ENCODE results near the gene TMPRSS11D. TPM values are rescaled to one million over a fixed set of nuclear protein-coding genes. Genes with fewer than 3 reads are reported as not detected.
A peak's percentile ranks its signal among the peaks of the same experiment; 100 is the strongest.

The TMPRSS11D gene
- total and polyA plus RNA-seq, 2 donors (not counting 1 experiment from before 2014, with no cell fraction given) = not detected

DNA sequence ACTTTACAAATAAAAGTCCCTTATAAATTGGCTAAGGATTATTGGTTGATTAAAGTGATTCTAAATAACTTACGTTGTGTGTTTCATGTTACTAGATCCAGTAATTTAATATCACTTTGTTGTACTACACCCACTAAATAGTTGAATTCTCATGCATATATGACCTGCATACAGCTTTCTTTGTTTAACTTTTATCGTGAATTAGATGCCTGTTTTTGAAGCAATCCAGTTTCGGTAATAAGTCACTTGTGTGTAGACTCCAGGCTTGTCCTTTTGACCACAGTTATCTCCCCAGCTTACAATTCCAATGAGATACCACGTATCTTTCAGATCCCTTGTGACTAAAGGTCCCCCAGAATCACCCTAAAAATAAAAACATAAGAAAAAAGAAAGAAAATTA is 27.3 kb upstream of the TMPRSS11D start:
- Histone ChIP-seq H4K20me1 (ENCODE audit: control insufficient read depth, extremely low read depth, insufficient read depth, low read length) (no peaks in the 10 kb centered on the region), H3K79me2 (ENCODE audit: control insufficient read depth, insufficient read depth, low read length) (no peaks in the 10 kb centered on the region), H3K9ac (ENCODE audit: insufficient read depth, low read length) (no peak overlapping the region), H3K4me1 (ENCODE audit: control insufficient read depth, extremely low read depth, insufficient read depth, low read length) (no peaks in the 10 kb centered on the region), H3K27me3 (ENCODE audit: control insufficient read depth, insufficient read depth, low read length) (no peaks in the 10 kb centered on the region), H3K27ac (ENCODE audit: insufficient read depth, low read length) (no peak overlapping the region), H2AFZ (ENCODE audit: low read length) (no peak overlapping the region), H3K4me3 (replicated peaks in 1 of 4; ENCODE audit: control extremely low read depth in 1 of 4, insufficient read depth in 1 of 4, low read depth in 3 of 4, low read length in 4 of 4) (no peak overlapping the region), H3K9me3 (ENCODE audit: control insufficient read depth, insufficient read depth, low read depth, low read length) (no peaks in the 10 kb centered on the region), H3K4me2 (ENCODE audit: extremely low read depth, insufficient read depth, low read length) (no peak overlapping the region), H3K36me3 (ENCODE audit: control insufficient read depth, insufficient read depth, low read length) (no peaks in the 10 kb centered on the region)
- no peak for DNase-seq (ENCODE audit: low read depth in 2 of 2)
- TF ChIP-seq, protein P1, sequence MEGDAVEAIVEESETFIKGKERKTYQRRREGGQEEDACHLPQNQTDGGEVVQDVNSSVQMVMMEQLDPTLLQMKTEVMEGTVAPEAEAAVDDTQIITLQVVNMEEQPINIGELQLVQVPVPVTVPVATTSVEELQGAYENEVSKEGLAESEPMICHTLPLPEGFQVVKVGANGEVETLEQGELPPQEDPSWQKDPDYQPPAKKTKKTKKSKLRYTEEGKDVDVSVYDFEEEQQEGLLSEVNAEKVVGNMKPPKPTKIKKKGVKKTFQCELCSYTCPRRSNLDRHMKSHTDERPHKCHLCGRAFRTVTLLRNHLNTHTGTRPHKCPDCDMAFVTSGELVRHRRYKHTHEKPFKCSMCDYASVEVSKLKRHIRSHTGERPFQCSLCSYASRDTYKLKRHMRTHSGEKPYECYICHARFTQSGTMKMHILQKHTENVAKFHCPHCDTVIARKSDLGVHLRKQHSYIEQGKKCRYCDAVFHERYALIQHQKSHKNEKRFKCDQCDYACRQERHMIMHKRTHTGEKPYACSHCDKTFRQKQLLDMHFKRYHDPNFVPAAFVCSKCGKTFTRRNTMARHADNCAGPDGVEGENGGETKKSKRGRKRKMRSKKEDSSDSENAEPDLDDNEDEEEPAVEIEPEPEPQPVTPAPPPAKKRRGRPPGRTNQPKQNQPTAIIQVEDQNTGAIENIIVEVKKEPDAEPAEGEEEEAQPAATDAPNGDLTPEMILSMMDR (conservative IDR thresholded peaks at IDR 0.05 in 1 of 2, IDR thresholded peaks at IDR 0.05 in 1 of 2; ENCODE audit: low read depth in 1 of 2, low read length in 2 of 2) = no peak
- TF ChIP-seq EZH2 (IDR thresholded peaks at IDR 0.05; ENCODE audit: low read length, missing control alignments) = no peak

DNA sequence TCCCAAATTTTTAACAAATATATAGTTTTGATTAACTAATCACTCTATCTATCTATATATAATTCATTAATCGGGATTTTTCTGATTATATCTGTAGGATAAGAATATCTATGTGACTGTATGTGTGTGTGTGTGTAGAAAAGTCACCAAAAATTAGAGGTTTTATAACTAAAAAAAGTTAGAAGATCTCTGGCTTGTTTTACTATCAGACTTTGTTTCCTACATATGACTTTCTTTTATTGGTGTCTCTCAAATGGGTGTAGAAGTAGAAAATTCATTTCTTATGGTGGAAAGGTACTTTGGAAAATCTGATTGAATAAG is 26.7 kb upstream of the TMPRSS11D start:
- Histone ChIP-seq H3K27me3 (ENCODE audit: control insufficient read depth, insufficient read depth, low read length) (no peaks in the 10 kb centered on the region), H3K4me1 (ENCODE audit: control insufficient read depth, extremely low read depth, insufficient read depth, low read length) (no peaks in the 10 kb centered on the region), H3K79me2 (ENCODE audit: control insufficient read depth, insufficient read depth, low read length) (no peaks in the 10 kb centered on the region), H3K9ac (ENCODE audit: insufficient read depth, low read length) (no peak overlapping the region), H3K36me3 (ENCODE audit: control insufficient read depth, insufficient read depth, low read length) (no peaks in the 10 kb centered on the region), H3K27ac (ENCODE audit: insufficient read depth, low read length) (no peak overlapping the region), H4K20me1 (ENCODE audit: control insufficient read depth, extremely low read depth, insufficient read depth, low read length) (no peaks in the 10 kb centered on the region), H2AFZ (ENCODE audit: low read length) (no peak overlapping the region), H3K4me2 (ENCODE audit: extremely low read depth, insufficient read depth, low read length) (no peak overlapping the region), H3K9me3 (ENCODE audit: control insufficient read depth, insufficient read depth, low read depth, low read length) (no peaks in the 10 kb centered on the region), H3K4me3 (replicated peaks in 1 of 4; ENCODE audit: control extremely low read depth in 1 of 4, insufficient read depth in 1 of 4, low read depth in 3 of 4, low read length in 4 of 4) (no peak overlapping the region)
- no peak for DNase-seq (ENCODE audit: low read depth in 2 of 2)
- no peak for TF ChIP-seq EZH2 (IDR thresholded peaks at IDR 0.05; ENCODE audit: low read length, missing control alignments)
- TF ChIP-seq, protein P1 (conservative IDR thresholded peaks at IDR 0.05 in 1 of 2, IDR thresholded peaks at IDR 0.05 in 1 of 2; ENCODE audit: low read depth in 1 of 2, low read length in 2 of 2) = no peak

DNA sequence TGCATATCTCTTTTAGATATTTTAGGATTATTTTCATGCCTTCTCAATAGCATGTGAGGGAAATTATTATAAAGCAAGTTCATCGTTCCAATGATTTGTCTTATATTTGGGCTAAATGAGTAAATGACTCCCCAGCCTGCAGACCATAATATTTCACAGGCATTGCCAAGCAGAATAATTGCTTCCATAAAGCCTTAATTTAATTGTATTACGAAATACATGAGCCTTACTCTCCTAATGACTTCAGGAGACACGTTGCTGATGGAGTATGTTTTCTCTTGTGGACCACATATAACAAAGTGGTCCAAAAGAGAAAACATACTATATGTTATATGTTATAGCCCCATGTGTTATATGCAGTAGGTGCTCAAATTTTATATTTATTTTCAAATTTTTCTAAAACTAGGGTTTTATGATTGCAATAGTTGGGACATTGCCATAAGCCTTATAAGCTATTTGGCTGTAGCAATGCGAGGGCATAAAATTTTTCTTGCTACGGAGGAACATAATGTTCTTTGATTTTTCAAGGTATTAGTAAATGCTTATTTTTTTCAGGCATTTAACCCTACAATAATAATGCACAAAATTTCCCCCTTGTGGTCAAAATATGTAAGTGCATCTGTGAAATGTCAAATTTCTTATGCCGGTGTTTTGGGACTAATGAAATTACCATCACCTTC is 26.2 kb upstream of the TMPRSS11D start:
- DNase-seq (ENCODE audit: low read depth in 2 of 2) = peak in 1 of 2 donors; percentile 47
- Histone ChIP-seq H3K9me3 (ENCODE audit: control insufficient read depth, insufficient read depth, low read depth, low read length) (no peaks in the 10 kb centered on the region), H3K4me3 (replicated peaks in 1 of 4; ENCODE audit: control extremely low read depth in 1 of 4, insufficient read depth in 1 of 4, low read depth in 3 of 4, low read length in 4 of 4) (no peak overlapping the region), H3K9ac (ENCODE audit: insufficient read depth, low read length) (no peak overlapping the region), H3K27ac (ENCODE audit: insufficient read depth, low read length) (no peak overlapping the region), H4K20me1 (ENCODE audit: control insufficient read depth, extremely low read depth, insufficient read depth, low read length) (no peaks in the 10 kb centered on the region), H2AFZ (ENCODE audit: low read length) (no peak overlapping the region), H3K79me2 (ENCODE audit: control insufficient read depth, insufficient read depth, low read length) (no peaks in the 10 kb centered on the region), H3K36me3 (ENCODE audit: control insufficient read depth, insufficient read depth, low read length) (no peaks in the 10 kb centered on the region), H3K4me1 (ENCODE audit: control insufficient read depth, extremely low read depth, insufficient read depth, low read length) (no peaks in the 10 kb centered on the region), H3K4me2 (ENCODE audit: extremely low read depth, insufficient read depth, low read length) (no peak overlapping the region), H3K27me3 (ENCODE audit: control insufficient read depth, insufficient read depth, low read length) (no peaks in the 10 kb centered on the region)
- no peak for TF ChIP-seq EZH2 (IDR thresholded peaks at IDR 0.05; ENCODE audit: low read length, missing control alignments)
- TF ChIP-seq, protein P1 (conservative IDR thresholded peaks at IDR 0.05 in 1 of 2, IDR thresholded peaks at IDR 0.05 in 1 of 2; ENCODE audit: low read depth in 1 of 2, low read length in 2 of 2) = peak; percentile 40 to 63
